ENCODE measurements around the gene UGT1A1.

UGT1A1 gene

DNA sequence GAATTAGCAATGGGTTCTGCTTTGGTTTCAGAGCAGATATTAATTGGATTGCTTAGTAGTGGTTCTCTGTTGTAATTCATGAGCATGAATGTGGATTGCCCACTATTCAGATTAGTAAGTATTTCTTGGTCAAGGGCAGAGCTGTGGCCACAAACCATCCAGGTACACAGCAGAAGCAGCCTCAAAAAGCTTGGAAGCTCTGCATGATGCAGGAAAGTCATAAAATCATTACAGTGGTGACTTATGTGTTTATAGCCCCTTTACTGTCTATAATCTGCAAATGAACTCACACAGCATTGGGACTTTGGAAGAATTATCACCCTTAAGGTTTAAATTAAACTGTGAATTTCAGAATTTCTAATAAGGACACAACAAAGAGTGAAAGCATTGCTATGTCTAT, 1.9 kb upstream of the UGT1A1 start:
- DNase-seq (ENCODE audit: low read depth in 2 of 2): no peak

DNA sequence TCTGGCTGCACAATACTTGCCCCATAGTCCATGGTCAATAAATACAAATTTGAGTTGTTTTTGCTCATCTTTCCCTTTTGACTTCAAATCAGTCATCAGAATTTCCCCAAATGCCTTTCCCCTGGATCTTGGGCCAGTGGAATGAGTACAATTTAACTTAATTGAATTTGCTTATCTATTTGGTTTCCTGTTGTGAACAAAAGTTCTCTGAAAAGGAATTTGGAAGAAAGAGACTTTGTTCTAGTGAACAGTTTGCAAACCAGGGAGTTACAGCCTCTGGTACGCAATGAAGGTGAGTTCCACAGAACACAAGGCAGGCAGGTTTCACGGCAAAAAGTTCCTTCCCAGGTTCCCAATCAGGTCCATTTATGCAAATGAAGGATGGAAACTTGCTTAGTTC, 1.2 kb upstream of the UGT1A1 start:
- DNase-seq (ENCODE audit: low read depth in 2 of 2): no peak

DNA sequence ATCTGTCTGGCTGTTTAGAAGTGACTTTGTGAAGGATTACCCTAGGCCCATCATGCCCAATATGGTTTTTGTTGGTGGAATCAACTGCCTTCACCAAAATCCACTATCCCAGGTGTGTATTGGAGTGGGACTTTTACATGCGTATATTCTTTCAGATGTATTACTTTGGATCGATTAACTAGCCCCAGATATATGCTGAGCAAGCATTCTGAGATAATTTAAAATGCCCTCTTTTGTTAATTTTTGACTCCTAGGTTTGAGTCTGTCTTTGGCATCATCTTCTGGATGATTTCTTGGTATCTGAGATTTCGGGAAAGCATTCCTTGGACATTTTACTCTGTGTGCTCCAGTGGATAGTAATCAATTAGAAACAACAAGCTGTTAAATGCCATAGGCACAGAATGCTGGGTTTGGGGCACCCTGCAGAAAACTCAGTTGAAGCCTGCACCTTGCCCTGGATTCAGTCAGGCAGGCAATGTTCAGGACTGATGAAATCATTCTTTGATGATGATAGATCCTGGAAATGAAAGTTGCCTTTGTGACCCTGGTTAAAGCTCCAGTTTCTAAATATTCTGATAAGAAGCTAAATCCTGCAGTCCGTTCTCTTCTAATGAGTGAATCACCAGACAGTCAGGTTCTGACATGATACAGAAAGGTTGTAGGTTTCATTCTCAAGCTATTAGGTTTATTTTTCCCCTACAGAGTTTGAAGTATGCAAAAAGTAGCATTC, 1.1 kb downstream of the UGT1A1 start:
- DNase-seq (ENCODE audit: low read depth in 2 of 2): no peak

DNA sequence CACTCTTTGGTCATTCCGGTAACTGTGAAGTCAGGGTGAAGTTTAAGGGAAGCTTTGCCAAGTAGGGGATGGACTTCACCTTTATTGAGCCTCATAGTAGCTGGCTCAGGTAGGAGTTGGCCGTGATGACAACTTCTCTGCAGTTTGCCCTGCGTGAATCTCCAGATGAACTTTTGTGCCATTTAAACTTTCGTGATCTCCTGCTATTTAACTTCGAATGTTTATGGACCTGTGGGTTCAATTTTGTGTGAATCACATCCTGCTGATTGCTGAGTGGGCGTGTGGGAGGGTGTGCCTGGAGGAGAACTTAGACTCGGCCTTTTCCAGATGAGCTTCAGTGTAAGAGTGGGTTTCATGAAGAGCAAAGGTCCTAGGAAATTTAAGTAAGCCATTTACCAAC, 4.2 kb downstream of the UGT1A1 start:
- DNase-seq (ENCODE audit: low read depth in 2 of 2): no peak

DNA sequence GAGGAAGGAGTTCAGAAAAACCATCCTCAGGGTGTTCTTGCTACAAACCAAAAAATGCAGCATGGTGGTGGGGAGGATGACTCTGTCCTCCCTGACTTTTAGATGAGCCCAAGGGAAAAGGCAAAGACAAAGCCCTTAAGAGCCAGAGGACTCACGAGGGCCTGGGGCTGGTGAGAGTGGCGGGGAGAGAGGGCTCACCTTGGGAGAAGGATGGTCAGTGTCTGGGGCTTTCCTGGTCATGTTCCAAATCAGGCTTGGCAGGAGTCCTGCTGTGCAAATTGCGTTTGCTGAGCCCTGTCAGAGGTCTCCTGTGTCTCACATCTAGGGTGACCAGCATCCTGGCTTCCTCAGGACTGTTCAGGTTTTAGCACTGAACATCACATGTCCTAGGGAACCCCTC, 4.7 kb downstream of the UGT1A1 start:
- DNase-seq (ENCODE audit: low read depth in 2 of 2): no peak

DNA sequence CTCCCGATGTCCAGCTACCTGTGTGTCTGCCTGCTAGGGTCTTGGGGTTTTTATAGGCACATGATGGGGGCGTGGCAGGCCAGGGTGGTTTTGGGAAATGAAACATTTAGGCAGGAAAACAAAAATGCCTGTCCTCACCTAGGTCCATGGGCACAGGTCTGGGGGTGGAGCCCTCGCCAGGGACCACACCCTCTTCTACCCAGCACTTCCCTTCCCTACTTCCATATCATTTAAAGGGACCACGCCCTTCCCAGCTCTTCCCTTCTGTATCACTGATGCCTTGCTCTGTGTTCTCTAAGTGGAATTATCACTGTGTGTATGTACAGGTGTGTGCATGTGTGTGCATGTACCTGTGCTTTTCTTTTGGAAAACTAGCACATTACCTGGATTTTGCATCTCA, 6.3 kb downstream of the UGT1A1 start:
- no peak for DNase-seq (ENCODE audit: low read depth in 2 of 2)

DNA sequence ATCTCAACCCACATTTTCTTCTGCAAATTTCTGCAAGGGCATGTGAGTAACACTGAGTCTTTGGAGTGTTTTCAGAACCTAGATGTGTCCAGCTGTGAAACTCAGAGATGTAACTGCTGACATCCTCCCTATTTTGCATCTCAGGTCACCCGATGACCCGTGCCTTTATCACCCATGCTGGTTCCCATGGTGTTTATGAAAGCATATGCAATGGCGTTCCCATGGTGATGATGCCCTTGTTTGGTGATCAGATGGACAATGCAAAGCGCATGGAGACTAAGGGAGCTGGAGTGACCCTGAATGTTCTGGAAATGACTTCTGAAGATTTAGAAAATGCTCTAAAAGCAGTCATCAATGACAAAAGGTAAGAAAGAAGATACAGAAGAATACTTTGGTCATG, 8.0 kb downstream of the UGT1A1 start:
- DNase-seq (ENCODE audit: low read depth in 2 of 2): no peak

DNA sequence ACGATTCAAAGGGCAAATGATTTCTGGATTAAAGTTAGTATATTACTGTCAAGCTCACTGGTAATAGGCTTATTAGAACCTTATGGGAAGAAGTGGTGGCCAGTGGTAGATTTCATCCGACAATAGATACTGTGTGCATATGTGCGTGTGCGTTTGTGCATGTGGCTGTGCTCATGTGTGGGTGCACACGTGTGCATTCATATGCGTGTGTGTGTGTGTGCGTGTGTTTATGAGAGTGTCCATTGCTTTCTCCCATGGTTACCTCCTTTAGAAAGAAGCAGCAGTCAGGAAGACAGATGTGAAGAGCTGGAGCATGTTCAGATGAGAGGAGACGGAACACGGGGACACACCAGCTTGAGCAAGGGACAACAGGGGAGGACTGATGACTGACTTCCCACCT, 9.2 kb downstream of the UGT1A1 start:
- DNase-seq (ENCODE audit: low read depth in 2 of 2): no peak

DNA sequence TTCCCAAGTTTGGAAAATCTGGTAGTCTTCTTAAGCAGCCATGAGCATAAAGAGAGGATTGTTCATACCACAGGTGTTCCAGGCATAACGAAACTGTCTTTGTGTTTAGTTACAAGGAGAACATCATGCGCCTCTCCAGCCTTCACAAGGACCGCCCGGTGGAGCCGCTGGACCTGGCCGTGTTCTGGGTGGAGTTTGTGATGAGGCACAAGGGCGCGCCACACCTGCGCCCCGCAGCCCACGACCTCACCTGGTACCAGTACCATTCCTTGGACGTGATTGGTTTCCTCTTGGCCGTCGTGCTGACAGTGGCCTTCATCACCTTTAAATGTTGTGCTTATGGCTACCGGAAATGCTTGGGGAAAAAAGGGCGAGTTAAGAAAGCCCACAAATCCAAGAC, 12.1 kb downstream of the UGT1A1 start:
- no peak for DNase-seq (ENCODE audit: low read depth in 2 of 2)

DNA sequence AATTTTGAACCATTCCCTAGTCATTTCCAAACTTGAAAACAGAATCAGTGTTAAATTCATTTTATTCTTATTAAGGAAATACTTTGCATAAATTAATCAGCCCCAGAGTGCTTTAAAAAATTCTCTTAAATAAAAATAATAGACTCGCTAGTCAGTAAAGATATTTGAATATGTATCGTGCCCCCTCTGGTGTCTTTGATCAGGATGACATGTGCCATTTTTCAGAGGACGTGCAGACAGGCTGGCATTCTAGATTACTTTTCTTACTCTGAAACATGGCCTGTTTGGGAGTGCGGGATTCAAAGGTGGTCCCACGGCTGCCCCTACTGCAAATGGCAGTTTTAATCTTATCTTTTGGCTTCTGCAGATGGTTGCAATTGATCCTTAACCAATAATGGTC, 12.5 kb downstream of the UGT1A1 start:
- no peak for DNase-seq (ENCODE audit: low read depth in 2 of 2)

DNA sequence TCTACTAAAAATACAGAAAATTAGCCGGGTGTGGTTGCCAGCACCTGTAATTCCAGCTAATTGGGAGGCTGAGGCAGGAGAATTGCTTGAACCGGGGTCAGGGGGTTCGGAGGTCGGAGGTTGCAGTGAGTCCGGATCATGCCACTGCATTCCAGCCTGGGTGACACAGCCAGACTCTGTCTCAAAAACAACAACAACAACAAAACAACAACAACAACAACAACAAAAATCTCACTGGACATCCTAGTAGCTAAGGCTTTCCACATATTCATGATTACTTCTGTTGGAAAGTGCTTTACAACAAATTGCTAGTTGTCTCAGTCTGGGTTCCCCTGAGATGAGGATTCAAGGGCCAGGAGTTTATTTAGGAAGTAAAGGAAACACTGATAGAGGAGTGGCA, 13.8 kb downstream of the UGT1A1 start:
- DNase-seq (ENCODE audit: low read depth in 2 of 2): no peak

DNA sequence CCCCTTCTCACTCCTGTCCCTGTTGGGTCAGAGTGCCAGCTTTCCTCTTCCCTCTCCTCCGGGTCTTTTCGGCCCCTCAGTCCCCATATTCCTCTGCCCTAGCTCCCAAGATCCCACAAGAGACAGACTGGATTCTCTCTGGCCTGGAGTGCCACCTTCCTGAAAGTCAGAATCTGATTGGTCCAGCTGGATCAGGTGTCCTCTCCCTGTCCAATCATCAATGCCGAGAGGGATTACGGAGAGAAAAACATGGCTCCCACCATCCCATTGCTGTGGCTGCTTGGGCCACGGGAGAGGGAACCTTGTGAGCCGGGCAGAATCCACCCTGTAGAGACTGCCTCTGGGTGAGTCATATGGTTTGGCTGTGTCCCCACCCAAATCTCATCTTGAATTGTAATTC, 15.3 kb downstream of the UGT1A1 start:
- DNase-seq (ENCODE audit: low read depth in 2 of 2): no peak

DNA sequence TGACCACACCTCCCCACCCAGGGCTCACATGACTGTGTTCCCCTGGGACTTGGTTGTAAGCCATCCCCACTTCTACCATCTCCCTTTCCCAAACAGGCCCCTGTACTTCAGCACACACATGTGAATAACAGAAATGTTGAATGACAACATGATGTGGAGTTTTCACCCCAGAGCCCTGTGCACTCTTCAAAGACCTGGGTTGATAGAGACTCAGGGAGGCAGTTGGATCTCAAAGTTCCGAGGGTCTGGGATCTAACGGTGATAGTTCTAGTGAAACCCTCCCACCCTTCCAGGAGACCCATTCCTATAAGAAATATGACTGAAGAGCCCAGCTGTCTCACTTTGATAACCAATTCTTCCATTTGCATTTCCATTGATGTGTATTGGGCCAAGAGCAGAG, 18.0 kb downstream of the UGT1A1 start, which contains the start of gene MROH2A:
Gene MROH2A (plus strand): TSS at position 301 of the 400 bp plus-strand sequence. CDS start 1,029 bp downstream, outside the sequence.
- DNase-seq (ENCODE audit: low read depth in 2 of 2): no peak

DNA sequence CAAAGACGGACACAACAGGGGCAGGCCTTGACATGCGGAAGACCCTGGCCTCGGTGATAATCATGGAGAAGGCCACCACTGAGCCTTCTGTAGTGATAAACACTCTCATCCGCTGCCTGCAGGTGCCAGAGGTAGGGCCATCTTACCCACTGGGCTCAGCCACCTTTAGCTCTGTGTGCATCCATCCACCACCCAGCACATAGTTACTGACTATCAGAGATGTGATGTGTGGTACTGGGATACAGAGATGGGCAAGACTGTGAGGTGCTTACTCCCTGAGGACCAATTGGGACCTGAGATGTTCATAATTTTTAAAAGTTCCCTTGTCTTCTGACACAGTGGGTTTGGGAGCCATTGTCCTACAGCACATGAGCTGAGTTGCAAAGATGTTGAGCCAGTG, 19.7 kb downstream of the UGT1A1 start:
- DNase-seq (ENCODE audit: low read depth in 2 of 2): no peak

DNA sequence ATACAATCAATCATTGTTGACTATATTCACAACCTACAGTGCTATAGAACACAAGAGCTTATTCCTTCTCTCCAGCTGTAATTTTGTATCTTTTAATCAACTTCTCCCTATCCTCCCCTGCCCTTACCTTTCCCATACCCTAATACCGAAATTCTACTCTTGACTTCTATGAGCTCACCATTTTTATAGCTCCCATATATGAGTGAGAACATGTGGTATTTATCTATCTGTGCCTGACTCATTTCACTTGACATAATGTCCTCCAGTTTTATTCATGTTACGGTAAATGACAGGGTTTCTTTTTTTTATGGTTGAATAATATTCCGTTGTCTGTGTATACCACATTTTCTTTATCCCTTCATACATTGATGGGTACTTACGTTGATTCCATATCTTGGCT, 20.7 kb downstream of the UGT1A1 start:
- DNase-seq (ENCODE audit: low read depth in 2 of 2): no peak

DNA sequence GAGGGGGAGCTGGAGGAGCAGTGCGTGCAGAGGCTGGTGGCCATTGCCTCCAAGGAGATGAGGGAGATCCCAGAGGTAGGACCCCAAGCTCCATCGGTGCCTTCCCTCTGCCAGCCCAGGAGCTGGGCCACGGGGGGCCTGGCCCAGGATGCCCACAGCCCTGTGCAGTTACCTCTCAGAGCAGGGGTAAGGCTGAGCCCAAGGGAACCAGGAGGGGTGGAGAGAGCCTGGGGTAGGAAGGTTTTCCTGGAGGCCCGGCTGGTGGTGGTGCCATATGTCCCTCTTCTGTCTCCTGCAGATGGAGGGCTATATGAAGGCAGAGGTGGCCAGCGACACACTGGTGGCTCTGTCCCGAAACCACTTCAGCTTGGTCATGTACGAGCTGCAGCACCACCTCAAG, 29.5 kb downstream of the UGT1A1 start:
- no peak for DNase-seq (ENCODE audit: low read depth in 2 of 2)

DNA sequence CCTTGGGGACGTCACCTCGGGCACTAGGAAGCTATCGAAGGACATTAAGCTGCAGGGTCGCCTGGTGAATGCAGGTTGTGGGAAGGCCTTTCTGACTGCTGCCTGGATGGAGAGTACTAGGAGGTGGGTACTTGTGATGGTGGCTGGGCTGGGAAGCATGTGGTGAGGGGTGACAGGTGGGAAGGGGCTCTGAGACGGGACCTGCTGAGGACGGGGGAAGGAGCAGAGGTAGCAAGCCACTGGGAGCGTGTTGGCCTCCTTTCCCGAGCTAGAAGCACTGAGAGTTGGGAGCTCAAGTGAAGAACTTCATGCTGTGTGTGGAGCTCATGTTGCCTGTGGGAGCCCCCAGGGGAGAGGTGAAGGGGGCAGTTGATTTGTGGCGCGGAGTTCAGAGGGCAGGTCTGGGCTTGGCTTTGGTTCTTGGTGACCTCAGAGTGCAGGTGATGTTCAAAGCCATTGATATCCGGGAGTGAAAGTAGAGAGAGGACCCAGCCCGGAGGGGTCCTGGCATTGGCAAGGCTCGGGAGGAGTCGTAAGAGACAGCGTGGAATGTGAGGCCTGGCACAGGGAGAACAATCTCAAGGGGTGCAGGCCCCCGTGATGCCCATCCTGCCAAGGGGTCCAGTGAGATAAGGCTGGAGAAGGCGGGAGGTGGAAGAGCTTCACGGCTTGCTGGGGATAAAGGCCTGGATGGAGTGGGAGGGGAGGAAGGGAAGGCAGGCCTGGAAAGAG, 31.2 kb downstream of the UGT1A1 start:
- no peak for DNase-seq (ENCODE audit: low read depth in 2 of 2)

DNA sequence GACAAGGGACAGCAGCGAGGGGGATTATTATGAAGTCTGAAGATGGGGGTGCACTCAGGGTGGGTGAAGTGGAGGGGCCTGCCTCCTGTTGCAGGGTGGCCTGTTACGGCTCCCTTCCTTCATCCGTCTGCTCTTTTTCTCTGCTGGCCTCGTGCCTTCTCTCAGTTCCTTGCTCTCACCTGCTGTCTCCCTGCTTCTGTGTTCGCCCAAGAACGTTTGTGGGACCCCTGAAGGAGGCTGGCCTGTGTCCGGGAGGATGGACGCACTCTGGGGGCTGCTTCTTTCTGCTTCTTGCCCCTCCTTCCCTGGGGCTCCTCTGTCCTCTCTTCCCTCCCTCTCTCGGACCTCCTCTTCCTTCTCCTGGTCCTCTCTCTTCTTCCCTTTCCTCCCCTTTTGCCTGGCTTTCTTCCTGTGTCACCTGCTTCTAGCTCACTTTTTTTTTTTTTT, 31.8 kb downstream of the UGT1A1 start:
- no peak for DNase-seq (ENCODE audit: low read depth in 2 of 2)

DNA sequence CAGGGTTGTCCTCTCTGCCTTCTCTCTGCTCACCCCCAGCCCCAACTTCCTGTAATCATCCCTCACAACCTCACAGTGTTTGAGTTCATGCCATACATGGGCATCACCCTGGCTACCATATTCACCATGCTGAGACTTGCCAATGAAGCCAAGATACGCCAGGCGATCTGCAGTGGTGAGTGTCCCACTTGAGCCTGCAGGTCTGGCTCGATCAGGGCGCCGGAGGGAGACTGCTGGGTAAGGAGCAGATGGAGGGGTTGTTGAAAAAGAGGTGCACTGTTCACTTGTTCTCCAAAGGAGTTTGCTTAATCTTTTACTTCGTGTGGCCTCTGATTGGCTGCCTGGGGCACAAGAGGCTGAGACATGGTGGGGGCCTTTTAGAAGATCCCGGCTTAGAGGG, 32.6 kb downstream of the UGT1A1 start:
- no peak for DNase-seq (ENCODE audit: low read depth in 2 of 2)

DNA sequence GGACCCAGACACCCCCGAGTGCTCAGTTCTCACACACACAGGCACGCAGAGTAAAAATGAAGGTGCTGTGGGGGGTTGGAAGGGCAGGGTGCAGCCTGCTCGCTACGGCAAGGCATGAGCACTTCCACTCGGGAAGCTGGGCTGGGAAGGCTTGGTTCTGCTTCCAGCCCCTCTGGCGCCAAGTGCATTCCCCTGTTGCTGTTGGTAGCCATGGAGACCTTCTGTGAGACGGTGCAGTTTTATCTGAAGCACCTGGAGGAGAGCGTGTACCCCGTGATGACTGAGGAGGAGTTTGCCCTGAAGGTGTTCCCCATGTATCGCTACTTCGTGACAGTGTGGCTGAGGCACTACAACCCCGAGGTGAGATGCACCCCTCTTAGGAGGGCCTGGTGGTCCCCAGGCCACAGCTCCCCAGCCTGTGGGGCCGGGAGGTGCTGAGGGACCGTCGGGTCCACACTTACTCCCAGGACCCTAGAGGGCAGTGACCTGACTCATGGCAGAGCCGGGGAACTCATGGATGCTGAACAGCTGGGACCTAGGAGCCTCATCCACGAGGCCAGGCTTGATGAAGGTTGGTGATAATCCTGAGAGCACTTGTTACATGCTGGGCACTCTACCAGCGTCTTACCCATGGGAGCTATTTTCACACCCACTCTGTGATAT, 33.5 kb downstream of the UGT1A1 start:
- no peak for DNase-seq (ENCODE audit: low read depth in 2 of 2)

DNA sequence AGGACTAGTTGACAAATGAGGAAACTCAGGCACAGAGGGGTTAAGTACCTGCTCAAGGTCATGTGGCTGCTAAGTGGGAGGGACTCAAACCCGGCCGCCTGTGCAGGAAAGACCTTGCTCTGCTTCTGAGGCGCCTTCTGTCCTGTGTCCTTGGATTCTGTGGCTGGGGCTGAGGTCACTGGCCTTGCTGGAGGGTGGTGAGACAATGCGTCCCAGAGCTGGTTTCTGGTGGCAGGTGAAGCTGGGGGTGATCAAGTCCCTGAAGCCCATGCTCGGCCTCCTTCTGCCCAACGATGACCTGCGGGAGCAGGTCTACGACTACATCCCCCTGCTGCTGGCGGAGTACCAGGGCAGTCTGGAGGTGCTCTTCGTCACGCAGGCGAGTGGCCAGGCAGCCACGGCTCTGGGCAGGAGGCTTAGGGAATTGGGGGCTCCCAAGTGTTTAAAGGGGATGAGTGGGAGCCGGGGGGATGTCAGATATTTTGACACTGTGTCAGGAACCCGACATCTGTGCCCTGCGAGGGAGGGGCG, 34.1 kb downstream of the UGT1A1 start:
- DNase-seq (ENCODE audit: low read depth in 2 of 2): no peak

DNA sequence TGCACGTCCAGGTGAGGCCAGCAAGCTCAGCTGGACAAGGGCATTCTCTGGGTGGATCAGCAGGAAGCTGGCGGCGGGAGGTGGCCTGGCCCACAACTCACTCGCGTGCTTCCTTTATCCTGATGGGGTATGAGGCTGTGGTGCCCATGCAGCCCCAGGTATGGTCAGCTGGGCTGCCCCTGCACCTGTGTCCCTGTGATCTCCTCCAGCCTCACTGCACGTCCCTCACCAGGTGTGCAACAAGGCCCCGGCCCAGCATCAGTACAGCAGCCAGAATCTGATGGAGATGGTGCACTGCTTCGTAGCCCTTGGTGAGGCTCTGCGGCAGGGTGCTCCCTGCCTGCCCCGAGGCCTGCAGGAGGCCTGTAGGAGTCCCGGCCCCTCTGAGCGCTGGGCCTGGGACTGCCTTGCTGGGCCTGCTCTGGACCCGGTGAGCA, 35.7 kb downstream of the UGT1A1 start:
- no peak for DNase-seq (ENCODE audit: low read depth in 2 of 2)

DNA sequence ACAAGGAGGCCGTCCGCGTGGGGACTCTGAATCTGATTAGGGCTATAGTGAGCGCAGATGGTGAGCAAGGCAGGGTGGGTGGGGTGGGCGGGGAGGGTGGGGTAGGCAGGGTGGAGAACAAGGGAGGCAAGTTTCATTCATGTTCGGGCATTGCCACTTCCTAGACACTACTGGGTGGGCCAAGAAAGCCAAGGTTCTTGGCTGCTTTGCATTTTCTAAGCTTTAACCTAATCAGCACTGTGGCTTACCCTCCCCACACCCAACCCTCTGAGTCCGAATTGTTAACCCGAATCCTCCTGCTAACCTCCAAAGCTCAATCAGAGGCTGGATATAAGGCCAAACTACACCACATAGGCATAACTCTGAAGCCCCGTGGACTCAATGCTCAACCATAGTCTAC, 36.2 kb downstream of the UGT1A1 start:
- no peak for DNase-seq (ENCODE audit: low read depth in 2 of 2)

Measured in stimulated activated CD8-positive, alpha-beta memory T cell treated with anti-CD3 and anti-CD28 coated beads, Interleukin-7, amount 100 ng/mL, for 4 hours (primary cell).